ENCODE data around the gene HBEGF.

Gene HBEGF

DNA sequence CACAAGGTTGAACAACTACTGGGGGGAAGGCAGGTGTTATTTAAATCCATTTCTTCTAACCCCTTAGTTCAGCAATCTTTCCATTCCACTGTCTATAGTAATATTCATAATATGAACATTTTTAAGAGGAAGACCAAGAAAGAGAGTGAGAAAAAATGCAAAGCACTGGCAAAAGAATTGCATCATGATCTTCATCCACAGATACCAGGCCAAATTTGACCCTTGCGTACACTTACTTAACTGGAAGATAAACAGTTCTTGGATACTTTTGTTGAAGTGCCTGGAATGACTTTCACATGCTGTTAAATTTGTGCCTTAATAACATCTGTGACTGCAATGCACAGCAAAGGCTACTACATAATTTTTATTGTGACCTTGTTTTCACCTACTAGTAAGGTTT lies 45.3 kb downstream of the HBEGF start:
- TF ChIP-seq, protein P1, sequence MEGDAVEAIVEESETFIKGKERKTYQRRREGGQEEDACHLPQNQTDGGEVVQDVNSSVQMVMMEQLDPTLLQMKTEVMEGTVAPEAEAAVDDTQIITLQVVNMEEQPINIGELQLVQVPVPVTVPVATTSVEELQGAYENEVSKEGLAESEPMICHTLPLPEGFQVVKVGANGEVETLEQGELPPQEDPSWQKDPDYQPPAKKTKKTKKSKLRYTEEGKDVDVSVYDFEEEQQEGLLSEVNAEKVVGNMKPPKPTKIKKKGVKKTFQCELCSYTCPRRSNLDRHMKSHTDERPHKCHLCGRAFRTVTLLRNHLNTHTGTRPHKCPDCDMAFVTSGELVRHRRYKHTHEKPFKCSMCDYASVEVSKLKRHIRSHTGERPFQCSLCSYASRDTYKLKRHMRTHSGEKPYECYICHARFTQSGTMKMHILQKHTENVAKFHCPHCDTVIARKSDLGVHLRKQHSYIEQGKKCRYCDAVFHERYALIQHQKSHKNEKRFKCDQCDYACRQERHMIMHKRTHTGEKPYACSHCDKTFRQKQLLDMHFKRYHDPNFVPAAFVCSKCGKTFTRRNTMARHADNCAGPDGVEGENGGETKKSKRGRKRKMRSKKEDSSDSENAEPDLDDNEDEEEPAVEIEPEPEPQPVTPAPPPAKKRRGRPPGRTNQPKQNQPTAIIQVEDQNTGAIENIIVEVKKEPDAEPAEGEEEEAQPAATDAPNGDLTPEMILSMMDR (IDR thresholded peaks at IDR 0.05; ENCODE audit: low read depth, low read length), result no peak
- Histone ChIP-seq H3K4me3 (ENCODE audit: low read depth, low read length) (no peak overlapping the region), H3K4me1 (peaks cover 17% of the 10 kb centered on the region)

DNA sequence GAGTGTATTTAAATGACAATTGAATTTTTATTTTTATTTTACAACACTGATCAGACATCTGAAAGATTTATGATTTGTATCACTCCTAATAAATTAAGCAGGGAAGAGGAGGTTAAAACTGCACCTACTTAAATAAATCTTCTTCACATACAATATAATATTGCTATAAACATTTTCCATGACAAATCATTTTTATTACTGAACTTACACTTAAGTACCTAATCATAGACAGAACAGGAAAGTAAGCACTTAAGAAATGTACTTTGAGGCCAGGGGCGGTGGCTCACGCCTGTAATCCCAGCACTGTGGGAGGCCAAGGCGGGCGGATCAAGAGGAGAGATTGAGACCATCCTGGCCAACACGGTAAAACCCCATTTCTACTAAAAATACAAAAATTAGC lies 47.3 kb downstream of the HBEGF start:
- Histone ChIP-seq H3K4me3 (ENCODE audit: low read depth, low read length) (no peak overlapping the region), H3K27me3 (no peaks in the 10 kb centered on the region), H3K9me3 (no peaks in the 10 kb centered on the region), H3K36me3 (peaks cover 5% of the 10 kb centered on the region; the same call in 1 of the 2 replicates), H3K4me1 (peaks cover 21% of the 10 kb centered on the region)
- TF ChIP-seq, protein P1 (IDR thresholded peaks at IDR 0.05; ENCODE audit: low read depth, low read length), result no peak
- DNase-seq, result no peak

More for the DNA sequence above, 45.3 kb downstream of the HBEGF start:
- no peaks in the 10 kb centered on the region for H3K9me3 ChIP-seq
- DNase-seq, result no peak
- no peaks in the 10 kb centered on the region for H3K27me3 ChIP-seq
- peaks cover 5% of the 10 kb centered on the region; the same call in 1 of the 2 replicates for H3K36me3 ChIP-seq

DNA sequence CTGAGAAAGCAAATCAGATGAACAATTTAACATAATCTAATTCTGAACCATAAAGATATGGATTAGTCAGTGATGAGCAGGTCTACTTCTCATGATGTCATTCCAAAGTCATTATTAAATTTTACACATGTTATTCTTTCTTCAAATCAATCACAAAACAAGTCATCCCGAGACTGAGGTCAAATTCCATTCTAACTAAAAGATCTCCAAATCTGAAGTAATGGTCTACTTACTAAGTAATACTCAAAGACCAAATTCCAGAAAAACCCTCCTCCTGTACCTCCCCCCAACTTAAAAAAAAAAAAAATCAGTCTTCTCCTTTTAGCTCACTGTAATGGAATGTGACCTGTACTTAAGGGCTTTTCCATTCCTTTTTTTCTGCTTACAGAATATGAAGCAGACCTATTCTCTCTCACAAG lies 48.2 kb downstream of the HBEGF start:
- H3K36me3 ChIP-seq, result peaks cover 5% of the 10 kb centered on the region; the same call in 1 of the 2 replicates
- peaks cover 21% of the 10 kb centered on the region for H3K4me1 ChIP-seq
- no peak overlapping the region for H3K4me3 ChIP-seq (ENCODE audit: low read depth, low read length)
- H3K27me3 ChIP-seq, result no peaks in the 10 kb centered on the region
- TF ChIP-seq, protein P1 (IDR thresholded peaks at IDR 0.05; ENCODE audit: low read depth, low read length), result no peak
- no peak for DNase-seq
- H3K9me3 ChIP-seq, result no peaks in the 10 kb centered on the region

DNA sequence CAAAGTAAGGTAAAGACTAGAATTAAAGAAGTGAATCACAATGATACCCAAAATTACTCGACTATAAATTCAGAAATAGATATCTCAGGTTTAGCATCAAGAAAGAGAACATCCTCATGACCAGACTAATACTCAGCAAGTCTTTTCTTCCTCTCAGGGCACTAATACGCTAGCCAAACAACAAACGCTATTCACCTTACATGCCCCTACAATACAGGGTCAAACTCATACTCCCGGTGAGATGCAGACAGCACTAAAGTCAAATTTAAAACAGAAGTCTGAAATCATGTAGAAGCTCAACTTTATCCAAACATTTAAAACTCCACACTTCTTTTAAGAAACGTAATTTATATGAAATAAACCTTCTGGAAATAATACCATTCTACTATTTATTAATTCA lies 49.1 kb downstream of the HBEGF start:
- Histone ChIP-seq H3K27me3 (no peaks in the 10 kb centered on the region), H3K4me3 (ENCODE audit: low read depth, low read length) (no peak overlapping the region), H3K4me1 (peaks cover 21% of the 10 kb centered on the region), H3K9me3 (no peaks in the 10 kb centered on the region), H3K36me3 (peaks cover 5% of the 10 kb centered on the region; the same call in 1 of the 2 replicates)
- TF ChIP-seq, protein P1 (IDR thresholded peaks at IDR 0.05; ENCODE audit: low read depth, low read length), result no peak
- DNase-seq, result no peak

DNA sequence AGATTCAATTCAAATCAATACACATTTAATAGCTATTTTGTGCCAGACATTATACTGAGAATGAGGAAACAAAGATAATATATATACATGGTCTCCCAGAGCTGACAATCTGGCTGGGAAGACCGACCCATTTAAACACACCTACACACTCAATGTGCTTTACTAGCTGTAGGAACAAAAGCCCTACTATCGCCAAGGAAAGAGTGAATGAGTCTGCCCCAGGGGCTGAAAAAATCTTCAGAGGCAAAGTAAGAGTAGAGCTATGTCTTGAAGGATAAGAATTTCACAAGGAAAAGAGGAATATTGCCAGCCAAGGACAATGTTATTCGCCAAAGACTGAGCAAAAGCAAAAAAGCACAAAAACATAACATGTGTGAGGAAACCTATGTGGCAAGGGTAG lies 50.1 kb downstream of the HBEGF start:
- no peak for DNase-seq
- Histone ChIP-seq H3K9me3 (no peaks in the 10 kb centered on the region), H3K27me3 (no peaks in the 10 kb centered on the region), H3K4me3 (ENCODE audit: low read depth, low read length) (no peak overlapping the region), H3K36me3 (peaks cover 5% of the 10 kb centered on the region; the same call in 1 of the 2 replicates), H3K4me1 (peaks cover 16% of the 10 kb centered on the region)
- TF ChIP-seq, protein P1 (IDR thresholded peaks at IDR 0.05; ENCODE audit: low read depth, low read length), result no peak

DNA sequence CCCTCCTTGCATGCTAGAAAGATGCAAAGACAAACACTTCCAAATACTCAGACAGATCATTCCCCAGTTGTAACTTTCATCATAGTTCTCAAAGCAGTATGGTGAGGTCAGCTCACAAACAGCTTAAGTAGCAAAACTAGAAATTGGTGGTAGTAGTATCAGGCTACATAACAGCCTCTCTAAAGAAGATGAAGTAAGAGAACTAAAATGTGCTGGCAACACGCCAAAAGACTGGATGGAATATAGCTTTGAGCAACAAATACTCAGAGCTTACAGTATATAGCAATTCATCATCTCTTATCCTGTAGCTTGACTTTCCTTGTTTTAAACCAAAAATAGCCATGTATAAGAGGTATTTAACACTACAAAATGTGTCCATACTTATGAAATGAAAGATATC lies 51.0 kb downstream of the HBEGF start:
- peak; percentile 59 for DNase-seq
- TF ChIP-seq, protein P1 (IDR thresholded peaks at IDR 0.05; ENCODE audit: low read depth, low read length), result no peak
- H3K4me3 ChIP-seq (ENCODE audit: low read depth, low read length), result no peak overlapping the region
- no peaks in the 10 kb centered on the region for H3K27me3 ChIP-seq
- peaks cover 16% of the 10 kb centered on the region for H3K4me1 ChIP-seq
- no peaks in the 10 kb centered on the region for H3K9me3 ChIP-seq
- H3K36me3 ChIP-seq, result peaks cover 5% of the 10 kb centered on the region; the same call in 1 of the 2 replicates
